Measurements from ENCODE around the gene RXRG. TPM values are rescaled to one million over a fixed set of nuclear protein-coding genes. Genes with fewer than 3 reads are reported as not detected.

The RXRG gene
- total and polyA plus RNA-seq, 2 of the 8 experiments (the other 6 are each of a cell fraction or from before 2014, with no cell fraction given): not detected

GRCh38 chr1:165492845-165493373, 48.0 kb upstream of the RXRG start:
- no peak overlapping the region for H4K8ac ChIP-seq (ENCODE audit: extremely low read depth, insufficient read depth, low read length)
- no peak overlapping the region for H4K91ac ChIP-seq (replicated peaks; ENCODE audit: insufficient read length, low read length)
- no peak overlapping the region for H3K9ac ChIP-seq (replicated peaks in 1 of 4; ENCODE audit: extremely low read depth in 1 of 4, low read depth in 3 of 4, low read length in 3 of 4)
- no peaks in the 10 kb centered on the region for H4K20me1 ChIP-seq (replicated peaks in 1 of 2; ENCODE audit: control insufficient read depth in 1 of 2, insufficient read depth in 2 of 2, low read length in 2 of 2)
- H2BK5ac ChIP-seq (ENCODE audit: low read depth, low read length): no peak overlapping the region
- DNase-seq (ENCODE audit: low read depth in 1 of 2, low spot score in 2 of 2): no peak
- H3K79me2 ChIP-seq (ENCODE audit: control insufficient read depth in 1 of 2, insufficient read depth in 2 of 2, low read length in 2 of 2): no peaks in the 10 kb centered on the region
- H3K27ac ChIP-seq (ENCODE audit: low read depth, low read length): no peak overlapping the region
- H3K9me3 ChIP-seq (ENCODE audit: insufficient read depth in 2 of 2, low read depth in 1 of 2, low read length in 1 of 2): no peaks in the 10 kb centered on the region
- CTCF ChIA-PET (ENCODE audit: partially characterized antibody): interaction anchor here (0.6 to 1.3 kb wide), 2 partner anchors 80 to 96 kb away, joined by 3 read pairs; no protein-coding TSS in a partner anchor
- H3K14ac ChIP-seq (ENCODE audit: insufficient read length): no peak overlapping the region
- no peak overlapping the region for H2BK20ac ChIP-seq (ENCODE audit: low read length)
- no peak overlapping the region for H2AFZ ChIP-seq (ENCODE audit: low read length)
- TF ChIP-seq CBX5 (IDR thresholded peaks at IDR 0.05; ENCODE audit: low read depth, low read length) (no peak), SP1 (IDR thresholded peaks at IDR 0.05; ENCODE audit: low read depth, low read length) (no peak), SUZ12 (IDR thresholded peaks at IDR 0.05; ENCODE audit: low read length) (no peak), RBBP5 (IDR thresholded peaks at IDR 0.05; ENCODE audit: borderline replicate concordance, low read depth, low read length) (no peak), JUND (IDR thresholded peaks at IDR 0.05; ENCODE audit: low read length) (no peak), SIX5 (IDR thresholded peaks at IDR 0.05; ENCODE audit: low read depth, low read length) (no peak), EP300 (IDR thresholded peaks at IDR 0.05; ENCODE audit: borderline replicate concordance in 1 of 2, low read depth in 2 of 2, low read length in 2 of 2) (no peak), JUN (IDR thresholded peaks at IDR 0.05; ENCODE audit: low read depth, low read length) (no peak), TEAD4 (IDR thresholded peaks at IDR 0.05; ENCODE audit: low read depth, low read length) (no peak), KDM1A (IDR thresholded peaks at IDR 0.05; ENCODE audit: borderline replicate concordance, low read length) (no peak), BACH1 (IDR thresholded peaks at IDR 0.05; ENCODE audit: low read length) (no peak)
- H2BK120ac ChIP-seq (replicated peaks; ENCODE audit: low read depth, low read length): no peak overlapping the region
- 95% methylated on average over 6 of the region's 6 CpGs; no CpG with 5 or more reads in 1 of the 2 experiments for WGBS, 2 experiments (ENCODE audit: extremely low coverage in 1 of 2, insufficient coverage in 1 of 2, insufficient read length in 1 of 2, insufficient replicate concordance in 2 of 2, low coverage in 1 of 2, low lambda C conversion rate in 2 of 2, missing lambda C conversion rate in 1 of 2)
- no peak for FAIRE-seq
- no peaks in the 10 kb centered on the region for H3K36me3 ChIP-seq (ENCODE audit: control insufficient read depth in 2 of 4, insufficient read depth in 4 of 4, low read length in 3 of 4)
- H3K4me3 ChIP-seq (ENCODE audit: extremely low read depth in 1 of 4, insufficient read depth in 2 of 4, low read depth in 3 of 4, low read length in 4 of 4): no peak overlapping the region
- H3K18ac ChIP-seq (ENCODE audit: extremely low read depth, low read length): no peak overlapping the region
- H2BK12ac ChIP-seq (ENCODE audit: low read depth, low read length): no peak overlapping the region
- no peaks in the 10 kb centered on the region for H3K4me1 ChIP-seq (replicated peaks in 1 of 4; ENCODE audit: control insufficient read depth in 3 of 4, insufficient read depth in 4 of 4, low read length in 3 of 4)
- no peak overlapping the region for H3K4ac ChIP-seq (replicated peaks; ENCODE audit: insufficient read length, low read depth, low read length)
- no peak overlapping the region for H2AK5ac ChIP-seq (ENCODE audit: low read depth, low read length)
- H3K23me2 ChIP-seq (ENCODE audit: low read depth, low read length): no peaks in the 10 kb centered on the region
- peaks cover 0 to 1% (median 0%) of the 10 kb centered on the region in 4 experiments; a peak in 1 of 7 replicates for H3K27me3 ChIP-seq (replicated peaks in 1 of 4; ENCODE audit: control insufficient read depth in 3 of 4, extremely low read depth in 1 of 4, insufficient read depth in 3 of 4, low read length in 3 of 4)
- no peak overlapping the region for H3K56ac ChIP-seq (replicated peaks; ENCODE audit: insufficient read length, low read depth, low read length)
- POLR2A ChIA-PET (ENCODE audit: partially characterized antibody): interaction anchor here (1.3 kb wide), 1 partner anchor 11 kb away, joined by 3 read pairs; no protein-coding TSS in a partner anchor
- no peak overlapping the region for H3K4me2 ChIP-seq (ENCODE audit: insufficient read depth in 1 of 2, low read depth in 2 of 2, low read length in 2 of 2)
- no peaks in the 10 kb centered on the region for H3K79me1 ChIP-seq (ENCODE audit: low read depth, low read length)
- no peak overlapping the region for H2BK15ac ChIP-seq (ENCODE audit: low read length)
- no peak overlapping the region for H3K23ac ChIP-seq (ENCODE audit: insufficient read length)
- no peak overlapping the region for H4K5ac ChIP-seq (ENCODE audit: insufficient read length, low read depth, low read length)
